Pancreas (tissue), 10 donors: Measurements from ENCODE around the gene SKI. TPM values are rescaled to one million over a fixed set of nuclear protein-coding genes. Genes with fewer than 3 reads are reported as not detected.
A peak's percentile ranks its signal among the peaks of the same experiment; 100 is the strongest.

Experiments used
- ATAC-seq, 4 donors: fragments of 200-7000 bp; cut with Tn5 transposase; one replicate each; pipeline versions ENCODE4 v1.8.0 to v1.9.1; 2020; ENCODE audit warnings: mild to moderate bottlenecking in 4 of 4, moderate library complexity in 4 of 4
- DNase-seq, 6 donors: peaks; one replicate each; pipeline ENCODE4 v3.0.0-alpha.2; 2020
- FAIRE-seq: peaks from 2 replicates; lab custom pipeline; 2012; peaks lifted over from hg19 to GRCh38; lab: Jason Lieb, UNC
- H3K27ac ChIP-seq, 4 donors: fragments of 200-600 bp; sonication (generic); 1 replicate in 3 of 4; 2 replicates in 1 of 4; pipeline versions ENCODE4 v1.5.0 to v1.8.0; 2020
- H3K27me3 ChIP-seq, 4 donors: fragments of 200-600 bp; one replicate each; pipeline ENCODE4 v1.8.0; 2021
- H3K36me3 ChIP-seq, 3 donors: fragments of 200-600 bp; sonication (generic) in 1 of 3; one replicate each; pipeline versions ENCODE4 v1.5.0 to v1.8.0; 2020 to 2021
- H3K4me1 ChIP-seq, 3 donors: fragments of 200-600 bp; one replicate each; pipeline ENCODE4 v1.8.0; 2021
- H3K4me3 ChIP-seq, 4 donors: fragments of 200-600 bp; sonication (generic) in 2 of 4; one replicate each; pipeline versions ENCODE4 v1.5.0 to v1.8.0; 2020 to 2021
- H3K9me3 ChIP-seq, 4 donors: fragments of 200-600 bp; one replicate each; pipeline ENCODE4 v1.8.0; 2021
- CTCF ChIP-seq, 4 donors: fragments of 200-600 bp; sonication (generic) in 3 of 4; IDR thresholded peaks; one replicate each; pipeline versions ENCODE4 v1.5.0 to v1.8.0; 2021; ENCODE audit warnings: antibody characterized with exemption in 4 of 4
- WGBS, 2 donors: extraction: QIAGEN DNeasy Blood & Tissue Kit; methylation state at CpG; one replicate each; pipeline ENCODE4 v1.1.7; 2013; 5-methylcytosine and 5-hydroxymethylcytosine counted together
- intact Hi-C, 3 donors: fragments of 100-400 bp; cut with DNase I; formaldehyde crosslinking; loops; one replicate each; pipeline versions ENCODE4 v1.11.1 to v1.14.2; 2022
- polyA plus RNA-seq, 2 donors: library from polyadenylated mRNA; stranded (reverse); fragments of 200-250 nt; gene quantifications; one replicate each; pipeline ENCODE4 v1.2.3, GENCODE V29; 2013
- total RNA-seq, 6 donors: library from RNA; stranded (reverse); fragmentation: NEBNext Ultra II Directional in 4 of 6; extraction: Animal tissue kit (Norgen Biotek cat#: 25700) in 4 of 6; gene quantifications; one replicate each; pipeline versions ENCODE4 v1.2.1 to v1.2.4, GENCODE V29; 2021 to 2023
- donor health status: healthy with polysubstance abuse.
- donor health status: DM: no; HTN: no; CAD: no; lungs with moderate emphysema.
- donor health status: DM: no; HTN: no; CAD: no.
- donor health status: control.
- donor health status: control.
- donor health status: Bipolar disorder and iron deficiency.
- donor health status: DM: yes; HTN: yes; CAD: no.
- donor health status: DM: no; HTN: no; CAD: no.
- donor health status: DM: no; HTN: no; CAD: no.
- donor health status: DM: yes; HTN: yes; CAD: no.

SKI gene
- total and polyA plus RNA-seq, 8 donors: 8.6 to 27.9 (median 14.0) TPM

GRCh38 chr1:2234762-2235113 lies 6.6 kb downstream of the SKI start:
- FAIRE-seq: no peak
- no peak overlapping the region for H3K4me3 ChIP-seq
- peak overlapping the region in 3 of 4 donors; percentile 39 to 70 (median 70) for H3K27ac ChIP-seq
- TF ChIP-seq CTCF (IDR thresholded peaks at IDR 0.05): no peak
- no peaks in the 10 kb centered on the region for H3K9me3 ChIP-seq
- no peaks in the 10 kb centered on the region for H3K27me3 ChIP-seq
- H3K4me1 ChIP-seq: peaks cover 25 to 56% (median 34%) of the 10 kb centered on the region in 3 donors
- ATAC-seq: peak in 1 of 4 donors; percentile 13
- WGBS, 2 donors: 59 to 63% methylated on average over 4 of the region's 4 CpGs
- H3K36me3 ChIP-seq: no peaks in the 10 kb centered on the region
- intact Hi-C loops: loop anchor here in 1 of 3 donors (10.0 kb wide), 1 partner anchor 70 kb away; no protein-coding TSS in a partner anchor
- peak in 2 of 6 donors; percentile 20 to 36 for DNase-seq

GRCh38 chr1:2235300-2235998 lies 7.3 kb downstream of the SKI start:
- Histone ChIP-seq H3K27ac (peak overlapping the region in 3 of 4 donors; percentile 39 to 70 (median 70)), H3K4me3 (no peak overlapping the region), H3K36me3 (no peaks in the 10 kb centered on the region), H3K9me3 (no peaks in the 10 kb centered on the region), H3K4me1 (peaks cover 25 to 57% (median 27%) of the 10 kb centered on the region in 3 donors), H3K27me3 (no peaks in the 10 kb centered on the region)
- TF ChIP-seq CTCF (IDR thresholded peaks at IDR 0.05): no peak
- intact Hi-C loops: loop anchor here in 1 of 3 donors (10.0 kb wide), 1 partner anchor 69 kb away; no protein-coding TSS in a partner anchor
- DNase-seq (peak in 2 of 6 donors; percentile 21 to 58), ATAC-seq (no peak), FAIRE-seq (no peak)
- WGBS, 2 donors: 87 to 90% methylated on average over 22 of the region's 22 CpGs

GRCh38 chr1:2236695-2237677 lies 8.9 kb downstream of the SKI start:
- TF ChIP-seq CTCF (IDR thresholded peaks at IDR 0.05): no peak
- FAIRE-seq (no peak), DNase-seq (peak in 1 of 6 donors; percentile 17), ATAC-seq (no peak)
- peaks cover 20 to 56% (median 24%) of the 10 kb centered on the region in 3 donors for H3K4me1 ChIP-seq
- H3K27ac ChIP-seq: no peak overlapping the region
- no peaks in the 10 kb centered on the region for H3K27me3 ChIP-seq
- WGBS, 2 donors: 82 to 85% methylated on average over 28 of the region's 28 CpGs
- intact Hi-C loops: loop anchor here in 1 of 3 donors (10.0 kb wide), 1 partner anchor 68 kb away; no protein-coding TSS in a partner anchor
- H3K9me3 ChIP-seq: no peaks in the 10 kb centered on the region
- no peaks in the 10 kb centered on the region for H3K36me3 ChIP-seq
- no peak overlapping the region for H3K4me3 ChIP-seq

GRCh38 chr1:2237773-2238172 lies 9.7 kb downstream of the SKI start:
- ATAC-seq (no peak), DNase-seq (peak in 4 of 6 donors; percentile 22 to 71 (median 45)), FAIRE-seq (no peak)
- intact Hi-C loops: loop anchor here in 1 of 3 donors (10.0 kb wide), 1 partner anchor 67 kb away; no protein-coding TSS in a partner anchor
- Histone ChIP-seq H3K9me3 (no peaks in the 10 kb centered on the region), H3K27ac (peak overlapping the region in 1 of 4 donors; percentile 3), H3K4me1 (peaks cover 13 to 48% (median 16%) of the 10 kb centered on the region in 3 donors), H3K36me3 (no peaks in the 10 kb centered on the region), H3K27me3 (no peaks in the 10 kb centered on the region), H3K4me3 (no peak overlapping the region)
- 77 to 78% methylated on average over 18 to 19 of the region's 19 CpGs for WGBS, 2 donors
- TF ChIP-seq CTCF (IDR thresholded peaks at IDR 0.05): no peak
